Mucosa of descending colon (tissue), 3 donors: ENCODE data around the gene TMEM132C. TPM values are rescaled to one million over a fixed set of nuclear protein-coding genes. Genes with fewer than 3 reads are reported as not detected.

Experiments used
- ATAC-seq: fragments of 200-7000 bp; cut with Tn5 transposase; one replicate; pipeline ENCODE4 v1.9.1; 2020; ENCODE audit warnings: mild to moderate bottlenecking, moderate library complexity
- DNase-seq, 3 donors: peaks; one replicate each; pipeline ENCODE4 v3.0.0-alpha.2; 2020
- H3K36me3 ChIP-seq: fragments of 200-600 bp; one replicate; pipeline ENCODE4 v1.8.0; 2021; ENCODE audit warnings: low read depth, mild to moderate bottlenecking
- H3K4me1 ChIP-seq: fragments of 200-600 bp; one replicate; pipeline ENCODE4 v1.8.0; 2021; ENCODE audit warnings: low read depth, mild to moderate bottlenecking
- H3K4me3 ChIP-seq: fragments of 200-600 bp; one replicate; pipeline ENCODE4 v1.8.0; 2021; ENCODE audit warnings: mild to moderate bottlenecking
- H3K9me3 ChIP-seq: fragments of 200-600 bp; one replicate; pipeline ENCODE4 v1.8.0; 2021; ENCODE audit warnings: mild to moderate bottlenecking
- CTCF ChIP-seq: fragments of 200-600 bp; IDR thresholded peaks from one replicate; pipeline ENCODE4 v1.8.0; 2022; ENCODE audit warnings: antibody characterized with exemption, mild to moderate bottlenecking
- intact Hi-C, 2 donors: fragments of 100-400 bp; cut with DNase I in 1 of 2; cut with micrococcal nuclease in 1 of 2; formaldehyde crosslinking; loops; one replicate each; pipeline versions ENCODE4 v1.11.0 to v1.11.1; 2022; cut with DNase I, micrococcal nuclease
- total RNA-seq, 3 donors: library from RNA; stranded (reverse); fragmentation: NEBNext Ultra II Directional in 2 of 3; extraction: Animal tissue kit (Norgen Biotek cat#: 25700) in 2 of 3; gene quantifications; one replicate each; pipeline versions ENCODE4 v1.2.1 to v1.2.4, GENCODE V29; 2021 to 2023
- donor health status: DM: no; HTN: no; CAD: no; lungs with moderate emphysema.
- donor health status: DM: no; HTN: no; CAD: no.
- donor health status: DM: no; HTN: yes; CAD: no.

The TMEM132C gene
- total RNA-seq, 3 donors from 2014 or later: 0.23 to 2.4 (median 1.2) TPM

- TF ChIP-seq CTCF: no peak
- intact Hi-C loops: no loop called here
Measured at GRCh38 chr12:128337431-128338170, 70.6 kb downstream of the TMEM132C start.

GRCh38 chr12:128338386-128339125 lies 71.6 kb downstream of the TMEM132C start:
- intact Hi-C loops: no loop called here
- ATAC-seq (no peak), DNase-seq (no peak)
- no peak for TF ChIP-seq CTCF
- H3K4me3 ChIP-seq: no peak overlapping the region
- H3K4me1 ChIP-seq: no peaks in the 10 kb centered on the region
- H3K36me3 ChIP-seq: no peaks in the 10 kb centered on the region
- H3K9me3 ChIP-seq: peaks cover 3% of the 10 kb centered on the region

More at GRCh38 chr12:128337431-128338170, 70.6 kb downstream of the TMEM132C start:
- no peak for ATAC-seq
- H3K9me3 ChIP-seq: peaks cover 3% of the 10 kb centered on the region
- H3K36me3 ChIP-seq: no peaks in the 10 kb centered on the region
- H3K4me1 ChIP-seq: no peaks in the 10 kb centered on the region
- no peak for DNase-seq
- no peak overlapping the region for H3K4me3 ChIP-seq

GRCh38 chr12:128339126-128339520 lies 72.2 kb downstream of the TMEM132C start:
- TF ChIP-seq CTCF: no peak
- H3K9me3 ChIP-seq: peaks cover 3% of the 10 kb centered on the region
- H3K36me3 ChIP-seq: no peaks in the 10 kb centered on the region
- no peaks in the 10 kb centered on the region for H3K4me1 ChIP-seq
- H3K4me3 ChIP-seq: no peak overlapping the region
- intact Hi-C loops: no loop called here
- DNase-seq (no peak), ATAC-seq (no peak)

- H3K4me3 ChIP-seq: no peak overlapping the region
- no peak for TF ChIP-seq CTCF
- intact Hi-C loops: no loop called here
- ATAC-seq (no peak), DNase-seq (no peak)
- no peaks in the 10 kb centered on the region for H3K36me3 ChIP-seq
- H3K4me1 ChIP-seq: no peaks in the 10 kb centered on the region
- peaks cover 2% of the 10 kb centered on the region for H3K9me3 ChIP-seq
Measured at GRCh38 chr12:128339631-128340030, 72.7 kb downstream of the TMEM132C start.

GRCh38 chr12:128353301-128353700 lies 86.3 kb downstream of the TMEM132C start:
- Histone ChIP-seq H3K9me3 (no peaks in the 10 kb centered on the region), H3K4me3 (no peak overlapping the region), H3K4me1 (no peaks in the 10 kb centered on the region), H3K36me3 (no peaks in the 10 kb centered on the region)
- intact Hi-C loops: no loop called here
- DNase-seq: no peak
- no peak for ATAC-seq
- no peak for TF ChIP-seq CTCF
